SK-N-SH (cell line): ENCODE results near the gene MYH10. TPM values are rescaled to one million over a fixed set of nuclear protein-coding genes. Genes with fewer than 3 reads are reported as not detected.

Experiments used
- CTCF ChIA-PET: fragments of 300-600, 350-600 bp; formaldehyde crosslinking; extraction: SDS; loops from one replicate; lab custom pipeline; 2021; lab: Yijun Ruan, JAX
- POLR2A ChIA-PET: fragments of 350-600 bp; sonication (Branson Sonifier 250); formaldehyde crosslinking; extraction: SDS; loops from one replicate; lab custom pipeline; 2020; ENCODE audit warnings: antibody characterized with exemption, inconsistent platforms; lab: Yijun Ruan, JAX
- DNase-seq: peaks from one replicate; pipeline ENCODE4 v3.0.0; 2012
- H2AFZ ChIP-seq: fragments of 200-600 bp; sonication (generic); 2 replicates; pipeline ENCODE4 v1.8.1; 2016; ENCODE audit warnings: antibody characterized with exemption, mild to moderate bottlenecking, low read depth
- H3F3A ChIP-seq: fragments of 200-600 bp; sonication (generic); replicated peaks from 2 replicates; pipeline ENCODE3; 2016; ENCODE audit warnings: antibody characterized with exemption, mild to moderate bottlenecking; ENCODE audit not compliant: insufficient read depth
- H3K27ac ChIP-seq, 2 experiments: fragments of 200-500 bp in 1 of 2; fragments of 200-600 bp in 1 of 2; sonication (Bioruptor generic) in 1 of 2; sonication (generic), shearing (Covaris generic) in 1 of 2; 2 replicates each; pipeline versions ENCODE4 v1.5.1 to v1.6.1; 2014 to 2016; ENCODE audit warnings: low read depth in 2 of 2, inconsistent platforms in 1 of 2, low read length in 1 of 2, mild to moderate bottlenecking in 1 of 2, mixed read lengths in 1 of 2
- H3K27me3 ChIP-seq: fragments of 200-600 bp; sonication (generic), shearing (Covaris generic); 2 replicates; pipeline ENCODE4 v1.6.1; 2016; ENCODE audit warnings: mixed run types; ENCODE audit not compliant: insufficient read depth
- H3K36me3 ChIP-seq, 2 experiments: fragments of 200-500 bp in 1 of 2; fragments of 200-600 bp in 1 of 2; sonication (Bioruptor generic) in 1 of 2; sonication (generic) in 1 of 2; replicated peaks in 1 of 2; 2 replicates each; pipeline versions ENCODE3 to v1.5.1; 2014 to 2016; ENCODE audit warnings: low read length in 1 of 2, mild to moderate bottlenecking in 1 of 2; ENCODE audit not compliant: insufficient read depth in 2 of 2, control insufficient read depth in 1 of 2
- H3K4me1 ChIP-seq, 2 experiments: fragments of 200-500 bp in 1 of 2; fragments of 200-600 bp in 1 of 2; sonication (Bioruptor generic) in 1 of 2; sonication (generic), shearing (Covaris generic) in 1 of 2; 2 replicates each; pipeline versions ENCODE4 v1.5.1 to v1.6.1; 2014 to 2016; ENCODE audit warnings: low read depth in 1 of 2, low read length in 1 of 2, mixed run types in 1 of 2; ENCODE audit not compliant: insufficient read depth in 2 of 2, control insufficient read depth in 1 of 2
- H3K4me2 ChIP-seq: fragments of 200-600 bp; sonication (generic), shearing (Covaris generic); 2 replicates; pipeline ENCODE4 v1.6.1; 2017; ENCODE audit warnings: mixed run types
- H3K4me3 ChIP-seq, 2 experiments: fragments of 200-500 bp in 1 of 2; fragments of 200-600 bp in 1 of 2; sonication (Bioruptor generic) in 1 of 2; sonication (generic), shearing (Covaris generic) in 1 of 2; 2 replicates each; pipeline versions ENCODE4 v1.5.1 to v1.8.1; 2014 to 2016; ENCODE audit warnings: low read depth in 2 of 2, inconsistent platforms in 1 of 2, low read length in 1 of 2, mild to moderate bottlenecking in 1 of 2, mixed read lengths in 1 of 2, moderate library complexity in 1 of 2
- H3K79me2 ChIP-seq: fragments of 200-600 bp; sonication (generic); 2 replicates; pipeline ENCODE4 v1.8.1; 2017; ENCODE audit warnings: mild to moderate bottlenecking; ENCODE audit not compliant: insufficient read depth
- H3K9ac ChIP-seq: fragments of 200-600 bp; sonication (generic); 2 replicates; pipeline ENCODE4 v1.6.1; 2017; ENCODE audit warnings: mixed run types
- H3K9me2 ChIP-seq: fragments of 200-600 bp; sonication (generic); 2 replicates; pipeline ENCODE4 v1.6.1; 2017; ENCODE audit warnings: mixed run types
- H3K9me3 ChIP-seq: fragments of 200-600 bp; sonication (generic); 2 replicates; pipeline ENCODE4 v1.6.1; 2017; ENCODE audit warnings: mixed run types, mild to moderate bottlenecking, moderate library complexity
- H4K20me1 ChIP-seq: fragments of 200-600 bp; sonication (generic); 2 replicates; pipeline ENCODE4 v1.6.1; 2017; ENCODE audit warnings: mild to moderate bottlenecking, mixed run types; ENCODE audit not compliant: insufficient read depth
- CTCF ChIP-seq: fragments of 200-600 bp; sonication (generic); IDR thresholded peaks from 2 replicates; pipeline ENCODE4 v1.6.1; 2017; ENCODE audit warnings: antibody characterized with exemption, mild to moderate bottlenecking, moderate library complexity
- EZH2phosphoT487 ChIP-seq: fragments of 200-600 bp; sonication (generic); IDR thresholded peaks from 2 replicates; pipeline ENCODE4 v1.6.1; 2017; ENCODE audit warnings: low read depth, mixed run types, mild to moderate bottlenecking, antibody characterized with exemption, moderate library complexity, borderline replicate concordance
- FOXM1 ChIP-seq: IDR thresholded peaks from 2 replicates; pipeline ENCODE4 v1.4.0; 2012; ENCODE audit warnings: low read depth, mild to moderate bottlenecking
- GABPA ChIP-seq: IDR thresholded peaks from 2 replicates; pipeline ENCODE4 v1.4.0; 2012; ENCODE audit warnings: low read depth, mild to moderate bottlenecking
- MXI1 ChIP-seq: IDR thresholded peaks from 2 replicates; pipeline ENCODE4 v1.6.1; 2012; ENCODE audit warnings: mild to moderate bottlenecking, low read depth, low read length, improper control_type of control experiment
- NFIC ChIP-seq: IDR thresholded peaks from 2 replicates; pipeline ENCODE4 v1.4.0; 2012; ENCODE audit warnings: borderline replicate concordance
- RAD21 ChIP-seq: IDR thresholded peaks from 2 replicates; pipeline ENCODE4 v1.6.1; 2012; ENCODE audit warnings: mild to moderate bottlenecking, low read length
- RCOR1 ChIP-seq: fragments of 150-350 bp; IDR thresholded peaks from 2 replicates; pipeline ENCODE4 v1.6.1; 2017; ENCODE audit warnings: antibody characterized with exemption, low read length
- RFX5 ChIP-seq: IDR thresholded peaks from 2 replicates; pipeline ENCODE4 v1.6.1; 2012; ENCODE audit warnings: mild to moderate bottlenecking, improper control_type of control experiment, low read length
- RXRA ChIP-seq: IDR thresholded peaks from 2 replicates; pipeline ENCODE4 v1.4.0; 2012; ENCODE audit warnings: low read depth, mild to moderate bottlenecking, borderline replicate concordance
- SMC3 ChIP-seq: IDR thresholded peaks from 2 replicates; pipeline ENCODE4 v1.6.1; 2012; ENCODE audit warnings: low read depth, low read length, improper control_type of control experiment
- TAF1 ChIP-seq: IDR thresholded peaks from 2 replicates; pipeline ENCODE4 v1.6.1; 2012; ENCODE audit warnings: low read depth, mild to moderate bottlenecking, low read length, moderate library complexity, borderline replicate concordance
- TCF12 ChIP-seq: IDR thresholded peaks from 2 replicates; pipeline ENCODE4 v1.4.0; 2012
- YY1 ChIP-seq: IDR thresholded peaks from 2 replicates; pipeline ENCODE4 v1.4.0; 2012; ENCODE audit warnings: low read depth, mild to moderate bottlenecking
- WGBS: methylation state at CpG from one replicate; pipeline ENCODE4 v1.1.6; 2017; ENCODE audit warnings: low lambda C conversion rate; 5-methylcytosine and 5-hydroxymethylcytosine counted together
- polyA plus RNA-seq, 3 experiments: library from polyadenylated mRNA; depleted of rRNA; stranded (reverse); fragments of >200 nt; gene quantifications; 2 replicates each; pipeline ENCODE4 v1.2.3, GENCODE V29; 2012

Gene MYH10
- polyA plus RNA-seq, 1 of the 3 experiments (the other 2 are of a cell fraction): 64.2 TPM

- no peaks in the 10 kb centered on the region for H3K9me3 ChIP-seq
- no peak overlapping the region for H3K9ac ChIP-seq
- POLR2A ChIA-PET: no interaction called here
- no peak for TF ChIP-seq MXI1
- TF ChIP-seq CTCF: no peak
- TF ChIP-seq YY1: no peak
- CTCF ChIA-PET: interaction anchor here (0.6 kb wide), 1 partner anchor 56 kb away, joined by 3 read pairs; no protein-coding TSS in a partner anchor
- H4K20me1 ChIP-seq: peaks cover 60% of the 10 kb centered on the region
- WGBS: 78% methylated on average over 5 of the region's 5 CpGs
- no peak overlapping the region for H3K4me3 ChIP-seq
- peaks cover 54 to 75% of the 10 kb centered on the region in 2 experiments for H3K36me3 ChIP-seq
- H3K9me2 ChIP-seq: no peaks in the 10 kb centered on the region
- no peak overlapping the region for H2AFZ ChIP-seq
- no peaks in the 10 kb centered on the region for H3F3A ChIP-seq
- peaks cover 74% of the 10 kb centered on the region for H3K79me2 ChIP-seq
- no peak overlapping the region for H3K4me2 ChIP-seq
- no peak for DNase-seq
- H3K27ac ChIP-seq: no peak overlapping the region
- no peaks in the 10 kb centered on the region for H3K27me3 ChIP-seq
- H3K4me1 ChIP-seq: no peaks in the 10 kb centered on the region; a peak in 2 of 4 replicates
Observed at GRCh38 chr17:8462564-8462963, 168.0 kb downstream of the MYH10 start.

DNA sequence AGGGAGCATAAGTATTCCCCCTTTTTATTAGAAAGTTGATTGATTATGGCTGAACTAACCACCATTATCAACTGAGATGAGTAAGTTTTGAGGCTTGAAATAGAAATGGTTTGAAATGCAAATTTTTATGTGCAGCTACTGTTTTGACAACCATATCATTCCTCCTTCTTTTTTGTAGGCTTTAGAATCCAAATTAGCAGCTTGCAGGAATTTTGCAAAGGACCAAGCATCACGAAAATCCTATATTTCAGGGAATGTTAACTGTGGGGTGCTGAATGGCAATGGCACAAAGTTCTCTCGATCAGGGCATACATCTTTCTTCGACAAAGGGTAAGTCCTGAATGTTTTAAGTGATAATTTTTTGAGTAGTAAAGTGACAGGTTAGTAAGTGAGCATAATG lies 170.7 kb downstream of the MYH10 start:
- POLR2A ChIA-PET: interaction anchor here (1.4 kb wide), 1 partner anchor 24 kb away, joined by 3 read pairs; the partner anchor contains the start of gene NDEL1
- Histone ChIP-seq H3K9me3 (no peaks in the 10 kb centered on the region), H4K20me1 (peaks cover 52% of the 10 kb centered on the region), H3K27ac (no peak overlapping the region), H3F3A (no peaks in the 10 kb centered on the region), H3K4me2 (no peak overlapping the region)
- 98% methylated on average over 3 of the region's 3 CpGs for WGBS
- CTCF ChIA-PET: interaction anchor here (0.6 to 0.7 kb wide), 2 partner anchors 27 to 286 kb away, joined by 3 read pairs; no protein-coding TSS in a partner anchor
- no peak for TF ChIP-seq RFX5
- no peak for TF ChIP-seq TAF1
- no peak for TF ChIP-seq FOXM1
- TF ChIP-seq GABPA: no peak
- TF ChIP-seq EZH2phosphoT487: no peak
- TF ChIP-seq RCOR1: no peak
- TF ChIP-seq RXRA: no peak
- no peak for TF ChIP-seq TCF12
- no peak for TF ChIP-seq SMC3
- no peak for TF ChIP-seq NFIC
- TF ChIP-seq RAD21: no peak
- TF ChIP-seq YY1: no peak
- TF ChIP-seq CTCF: no peak
- TF ChIP-seq, all 33 proteins: peak for 0
- Histone ChIP-seq H3K9me2 (no peaks in the 10 kb centered on the region), H3K4me1 (no peaks in the 10 kb centered on the region; a peak in 1 of 4 replicates), H3K9ac (no peak overlapping the region), H3K27me3 (no peaks in the 10 kb centered on the region), H2AFZ (no peak overlapping the region), H3K36me3 (peaks cover 69 to 83% of the 10 kb centered on the region in 2 experiments), H3K79me2 (peaks cover 83% of the 10 kb centered on the region), H3K4me3 (no peak overlapping the region)
- no peak for DNase-seq
